RWPE2 (cell line): ENCODE data around the gene FAXC.

ENCODE experiments used
- ATAC-seq: fragments of 200-7000 bp; cut with Tn5 transposase; 3 replicates; pipeline ENCODE4 v1.9.1; 2021; ENCODE audit warnings: low read depth
- DNase-seq: peaks from one replicate; pipeline ENCODE4 v3.0.0-alpha.2; 2020; ENCODE audit warnings: low spot score
- H3K27ac ChIP-seq: fragments of 450-650 bp; 2 replicates; pipeline ENCODE4 v1.5.1; 2017; ENCODE audit warnings: mild to moderate bottlenecking; ENCODE audit not compliant: poor library complexity, severe bottlenecking
- H3K27me3 ChIP-seq: fragments of 250-450 bp; sonication (Bioruptor Pico); 2 replicates; pipeline ENCODE4 v1.5.1; 2021; ENCODE audit warnings: mild to moderate bottlenecking, moderate library complexity; ENCODE audit not compliant: insufficient read depth, poor library complexity, severe bottlenecking
- H3K36me3 ChIP-seq: fragments of 250-450 bp; sonication (Bioruptor Pico); 2 replicates; pipeline ENCODE4 v1.5.1; 2020; ENCODE audit warnings: low read depth, mild to moderate bottlenecking, moderate library complexity
- H3K4me1 ChIP-seq: fragments of 250-450 bp; sonication (Bioruptor Pico); 2 replicates; pipeline ENCODE4 v1.5.1; 2021; ENCODE audit warnings: mild to moderate bottlenecking, moderate library complexity; ENCODE audit not compliant: insufficient read depth, poor library complexity, severe bottlenecking
- H3K4me3 ChIP-seq: fragments of 250-450 bp; sonication (Bioruptor Pico); 2 replicates; pipeline ENCODE4 v1.5.1; 2021; ENCODE audit warnings: mild to moderate bottlenecking, moderate library complexity; ENCODE audit not compliant: severe bottlenecking
- H3K9me3 ChIP-seq: fragments of 250-450 bp; sonication (Bioruptor Pico); 2 replicates; pipeline ENCODE4 v1.5.1; 2021; ENCODE audit warnings: mild to moderate bottlenecking, moderate library complexity; ENCODE audit not compliant: severe bottlenecking
- TF ChIP-seq, protein P1 (sequence below): fragments of 450-650 bp; IDR thresholded peaks from one replicate; pipeline ENCODE4 v1.5.1; 2017; ENCODE audit warnings: mild to moderate bottlenecking, moderate library complexity; ENCODE audit not compliant: poor library complexity, severe bottlenecking

FAXC gene

DNA sequence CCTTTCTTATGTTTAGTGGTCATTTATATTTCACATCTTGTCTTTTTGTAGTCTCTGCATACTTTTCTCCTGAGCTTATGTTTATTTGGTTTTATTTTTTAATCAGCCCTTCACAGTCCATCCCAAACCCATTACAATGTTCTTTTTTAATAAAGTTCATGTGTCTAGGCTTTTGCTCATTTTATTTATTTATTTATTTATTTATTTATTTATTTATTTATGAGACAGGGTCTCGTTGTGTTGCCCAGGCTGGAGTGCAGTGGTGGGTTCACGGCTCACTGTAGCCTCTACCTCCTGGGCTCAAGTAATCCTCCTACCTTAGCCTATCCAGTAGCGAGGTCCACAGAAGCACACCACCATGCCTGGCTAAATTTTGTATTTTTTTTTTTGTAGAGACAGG, 41.4 kb upstream of the FAXC start:
- TF ChIP-seq, protein P1, sequence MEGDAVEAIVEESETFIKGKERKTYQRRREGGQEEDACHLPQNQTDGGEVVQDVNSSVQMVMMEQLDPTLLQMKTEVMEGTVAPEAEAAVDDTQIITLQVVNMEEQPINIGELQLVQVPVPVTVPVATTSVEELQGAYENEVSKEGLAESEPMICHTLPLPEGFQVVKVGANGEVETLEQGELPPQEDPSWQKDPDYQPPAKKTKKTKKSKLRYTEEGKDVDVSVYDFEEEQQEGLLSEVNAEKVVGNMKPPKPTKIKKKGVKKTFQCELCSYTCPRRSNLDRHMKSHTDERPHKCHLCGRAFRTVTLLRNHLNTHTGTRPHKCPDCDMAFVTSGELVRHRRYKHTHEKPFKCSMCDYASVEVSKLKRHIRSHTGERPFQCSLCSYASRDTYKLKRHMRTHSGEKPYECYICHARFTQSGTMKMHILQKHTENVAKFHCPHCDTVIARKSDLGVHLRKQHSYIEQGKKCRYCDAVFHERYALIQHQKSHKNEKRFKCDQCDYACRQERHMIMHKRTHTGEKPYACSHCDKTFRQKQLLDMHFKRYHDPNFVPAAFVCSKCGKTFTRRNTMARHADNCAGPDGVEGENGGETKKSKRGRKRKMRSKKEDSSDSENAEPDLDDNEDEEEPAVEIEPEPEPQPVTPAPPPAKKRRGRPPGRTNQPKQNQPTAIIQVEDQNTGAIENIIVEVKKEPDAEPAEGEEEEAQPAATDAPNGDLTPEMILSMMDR: no peak
- ATAC-seq (no peak), DNase-seq (no peak)
- Histone ChIP-seq H3K9me3 (no peaks in the 10 kb centered on the region), H3K4me1 (peaks cover 2% of the 10 kb centered on the region), H3K27ac (no peak overlapping the region), H3K4me3 (no peak overlapping the region), H3K27me3 (no peaks in the 10 kb centered on the region), H3K36me3 (no peaks in the 10 kb centered on the region)

DNA sequence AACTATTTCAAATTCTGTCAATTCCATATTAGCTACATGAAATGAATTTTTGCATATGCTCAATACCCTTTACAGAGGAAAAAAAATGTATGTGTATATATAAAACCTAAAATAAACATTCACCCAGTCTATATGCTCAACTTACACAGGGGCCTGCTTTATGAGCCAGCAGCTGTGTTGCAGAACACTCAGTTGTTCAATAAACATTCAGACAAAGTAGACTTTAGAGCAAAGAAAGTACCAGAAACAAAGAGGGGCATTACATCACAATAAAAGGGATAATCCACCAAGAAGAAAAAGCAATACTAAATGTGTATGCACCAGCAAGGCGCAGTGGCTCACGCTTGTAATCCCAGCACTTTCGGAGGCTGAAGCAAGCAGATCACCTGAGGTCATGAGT, 35.0 kb upstream of the FAXC start:
- TF ChIP-seq, protein P1: no peak

DNA sequence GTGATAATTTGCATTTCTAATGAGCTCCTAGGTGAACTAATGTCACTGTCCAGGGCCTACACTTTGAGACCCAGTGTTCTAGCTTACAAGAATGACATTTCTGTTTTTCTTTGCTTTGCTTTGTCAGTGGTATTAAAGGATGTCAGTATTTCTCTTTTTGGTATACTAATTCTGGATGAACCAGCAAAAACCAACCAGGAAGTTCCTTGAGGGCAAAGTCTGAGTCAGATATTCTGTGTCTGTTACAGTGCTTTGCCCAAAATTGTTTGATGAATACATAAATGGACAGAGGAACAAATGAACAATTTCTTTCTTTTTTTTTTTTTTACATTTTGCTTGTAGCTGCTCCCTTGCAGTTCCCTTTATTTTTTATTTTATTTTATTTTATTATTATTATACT, 29.2 kb upstream of the FAXC start:
- H3K27ac ChIP-seq: no peak overlapping the region
- H3K4me3 ChIP-seq: no peak overlapping the region
- ATAC-seq (no peak), DNase-seq (no peak)
- H3K4me1 ChIP-seq: no peaks in the 10 kb centered on the region
- H3K36me3 ChIP-seq: no peaks in the 10 kb centered on the region
- TF ChIP-seq, protein P1: no peak
- no peaks in the 10 kb centered on the region for H3K9me3 ChIP-seq
- H3K27me3 ChIP-seq: no peaks in the 10 kb centered on the region

More for the DNA sequence above, 35.0 kb upstream of the FAXC start:
- DNase-seq (no peak), ATAC-seq (no peak)
- H3K4me1 ChIP-seq: no peaks in the 10 kb centered on the region
- no peaks in the 10 kb centered on the region for H3K27me3 ChIP-seq
- H3K4me3 ChIP-seq: no peak overlapping the region
- H3K27ac ChIP-seq: no peak overlapping the region
- H3K9me3 ChIP-seq: no peaks in the 10 kb centered on the region
- no peaks in the 10 kb centered on the region for H3K36me3 ChIP-seq

DNA sequence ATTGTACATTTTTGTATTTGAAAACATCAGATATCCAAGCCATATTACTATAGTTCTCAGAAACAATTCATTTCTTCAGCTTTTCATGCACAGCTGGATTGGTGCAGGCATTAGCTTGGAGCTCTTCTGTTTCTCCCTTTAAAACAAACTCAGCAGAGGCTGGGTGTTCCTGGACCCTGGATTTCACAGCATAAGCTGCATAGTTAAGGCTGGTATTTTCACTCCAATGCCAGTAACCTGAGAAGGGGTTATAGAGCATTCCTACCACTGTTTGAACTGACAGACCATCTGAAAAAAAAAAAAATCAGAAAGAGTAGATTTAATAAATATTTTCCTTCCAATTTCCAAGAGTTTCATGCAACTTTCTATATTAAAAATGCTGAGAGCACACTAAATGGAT, 20.1 kb upstream of the FAXC start:
- TF ChIP-seq, protein P1: no peak
- Histone ChIP-seq H3K4me1 (no peaks in the 10 kb centered on the region), H3K27me3 (no peaks in the 10 kb centered on the region), H3K27ac (no peak overlapping the region), H3K9me3 (no peaks in the 10 kb centered on the region), H3K4me3 (no peak overlapping the region), H3K36me3 (no peaks in the 10 kb centered on the region)
- DNase-seq (no peak), ATAC-seq (no peak)

DNA sequence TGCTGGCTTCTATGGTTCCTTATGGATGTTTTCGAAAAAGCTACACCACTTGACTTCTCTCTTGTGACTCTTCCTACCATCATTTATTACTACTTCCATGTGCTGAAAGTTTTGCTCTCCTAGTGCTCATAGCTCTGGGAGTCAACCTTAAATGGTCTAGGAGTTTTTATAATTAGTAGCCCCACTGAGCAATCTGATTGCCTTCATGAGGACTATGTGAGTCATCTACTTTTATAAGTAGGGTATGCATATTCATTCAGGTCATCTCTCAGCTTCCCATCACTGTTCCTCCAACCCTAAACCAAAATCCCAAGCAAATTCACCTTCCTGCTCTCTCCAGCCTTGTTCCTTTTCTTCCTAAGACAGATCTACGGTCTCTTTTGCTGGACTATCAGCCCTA, 17.4 kb upstream of the FAXC start:
- no peak overlapping the region for H3K4me3 ChIP-seq
- TF ChIP-seq, protein P1: no peak
- ATAC-seq: no peak
- no peak overlapping the region for H3K27ac ChIP-seq
- no peaks in the 10 kb centered on the region for H3K27me3 ChIP-seq
- H3K36me3 ChIP-seq: no peaks in the 10 kb centered on the region
- DNase-seq: no peak
- no peaks in the 10 kb centered on the region for H3K9me3 ChIP-seq
- no peaks in the 10 kb centered on the region for H3K4me1 ChIP-seq
